GM18505 (cell line): ENCODE results near the gene SV2A.
"Not testable (repeated sequence)": the region's sequence is repeated elsewhere in the genome, so short reads cannot be mapped to it uniquely, and the experiment has no call there.

ENCODE experiments used
- ATAC-seq: cut with Tn5 transposase; IDR thresholded peaks from one replicate; pipeline ENCODE4 v1.9.1; 2021; ENCODE audit not compliant: unreplicated experiment
- POLR2A ChIP-seq: IDR thresholded peaks from 4 replicates; pipeline ENCODE4 v1.6.1; 2011; ENCODE audit warnings: borderline replicate concordance; ENCODE audit not compliant: insufficient read depth, insufficient read length; ENCODE audit errors: extremely low read depth

Gene SV2A

GRCh38 chr1:149887456-149888246 is 30.0 kb downstream of the SV2A start:
- peak; percentile 77 for TF ChIP-seq POLR2A
- ATAC-seq = peak; percentile 44

GRCh38 chr1:149887196-149887455 is 30.5 kb downstream of the SV2A start:
- ATAC-seq = not testable (repeated sequence)
- peak; percentile 73 for TF ChIP-seq POLR2A

GRCh38 chr1:149886396-149887195 is 31.0 kb downstream of the SV2A start:
- peak; percentile 96 for TF ChIP-seq POLR2A
- ATAC-seq = peak; percentile 53

- peak; percentile 81 for TF ChIP-seq POLR2A
- not testable (repeated sequence) for ATAC-seq
These were observed 31.6 kb downstream of the SV2A start for GRCh38 chr1:149886121-149886395.

- no peak for ATAC-seq
- TF ChIP-seq POLR2A = peak; percentile 86
These were observed 32.1 kb downstream of the SV2A start for GRCh38 chr1:149885339-149886120.

GRCh38 chr1:149884433-149885338 is 33.0 kb downstream of the SV2A start:
- no peak for ATAC-seq
- TF ChIP-seq POLR2A = peak; percentile 31

- ATAC-seq = no peak
- no peak for TF ChIP-seq POLR2A
These were observed 33.9 kb downstream of the SV2A start for GRCh38 chr1:149883598-149884247.

GRCh38 chr1:149881876-149882275 is 35.8 kb downstream of the SV2A start:
- TF ChIP-seq POLR2A = no peak
- ATAC-seq = no peak

- ATAC-seq = no peak
- TF ChIP-seq POLR2A = no peak
These were observed 38.1 kb downstream of the SV2A start for GRCh38 chr1:149879556-149879955.

GRCh38 chr1:149877211-149877946 is 40.3 kb downstream of the SV2A start:
- ATAC-seq = no peak
- no peak for TF ChIP-seq POLR2A

- not testable (repeated sequence) for ATAC-seq
These were observed 44.6 kb downstream of the SV2A start for GRCh38 chr1:149873060-149873459.

- ATAC-seq = not testable (repeated sequence)
These were observed 50.8 kb downstream of the SV2A start for GRCh38 chr1:149866887-149867286.

GRCh38 chr1:149861497-149862054 is 56.1 kb downstream of the SV2A start:
- ATAC-seq = not testable (repeated sequence)

GRCh38 chr1:149860684-149861496 is 56.8 kb downstream of the SV2A start:
- peak; percentile 53 for ATAC-seq

GRCh38 chr1:149860271-149860670 is 57.4 kb downstream of the SV2A start:
- ATAC-seq = peak; percentile 4
